ENCODE data around the gene PDLIM7. TPM values are rescaled to one million over a fixed set of nuclear protein-coding genes. Genes with fewer than 3 reads are reported as not detected.

The PDLIM7 gene
- total RNA-seq, 1 donor from 2014 or later = 89.8 TPM

GRCh38 chr5:177445917-177446199 is 51.5 kb downstream of the PDLIM7 start:
- no peak for DNase-seq (ENCODE audit: low read depth, low spot score)

GRCh38 chr5:177445052-177445916 is 52.1 kb downstream of the PDLIM7 start:
- no peak for DNase-seq (ENCODE audit: low read depth, low spot score)

- DNase-seq (ENCODE audit: low read depth, low spot score) = no peak
Observed at GRCh38 chr5:177444106-177445051, 53.0 kb downstream of the PDLIM7 start.

- no peak for DNase-seq (ENCODE audit: low read depth, low spot score)
Observed at GRCh38 chr5:177443144-177443983, 54.0 kb downstream of the PDLIM7 start.

- DNase-seq (ENCODE audit: low read depth, low spot score) = no peak
Observed at GRCh38 chr5:177442066-177442826, 55.2 kb downstream of the PDLIM7 start.

- no peak for DNase-seq (ENCODE audit: low read depth, low spot score)
Observed at GRCh38 chr5:177440990-177441780, 56.2 kb downstream of the PDLIM7 start.

- no peak for DNase-seq (ENCODE audit: low read depth, low spot score)
Observed at GRCh38 chr5:177440211-177440989, 57.0 kb downstream of the PDLIM7 start.

GRCh38 chr5:177439518-177440053 is 57.8 kb downstream of the PDLIM7 start:
- DNase-seq (ENCODE audit: low read depth, low spot score) = no peak

- DNase-seq (ENCODE audit: low read depth, low spot score) = no peak
Observed at GRCh38 chr5:177438468-177438867, 58.9 kb downstream of the PDLIM7 start.

- DNase-seq (ENCODE audit: low read depth, low spot score) = no peak
Observed at GRCh38 chr5:177437623-177438022, 59.8 kb downstream of the PDLIM7 start.

- no peak for DNase-seq (ENCODE audit: low read depth, low spot score)
Observed at GRCh38 chr5:177435847-177436536, 61.4 kb downstream of the PDLIM7 start.

GRCh38 chr5:177434942-177435738 is 62.3 kb downstream of the PDLIM7 start:
- no peak for DNase-seq (ENCODE audit: low read depth, low spot score)

GRCh38 chr5:177434437-177434836 is 63.0 kb downstream of the PDLIM7 start:
- DNase-seq (ENCODE audit: low read depth, low spot score) = no peak

GRCh38 chr5:177433658-177434217 is 63.7 kb downstream of the PDLIM7 start:
- DNase-seq (ENCODE audit: low read depth, low spot score) = no peak

Data from pulmonary artery endothelial cell (primary cell).